IPS DF 4.7 (cell line): ENCODE measurements around the gene GPATCH2L.

Experiments
- DNase-seq: peaks from one replicate; pipeline ENCODE4 v3.0.0-alpha.2; 2013; ENCODE audit warnings: low spot score; ENCODE audit errors: extremely low read depth

The GPATCH2L gene

DNA sequence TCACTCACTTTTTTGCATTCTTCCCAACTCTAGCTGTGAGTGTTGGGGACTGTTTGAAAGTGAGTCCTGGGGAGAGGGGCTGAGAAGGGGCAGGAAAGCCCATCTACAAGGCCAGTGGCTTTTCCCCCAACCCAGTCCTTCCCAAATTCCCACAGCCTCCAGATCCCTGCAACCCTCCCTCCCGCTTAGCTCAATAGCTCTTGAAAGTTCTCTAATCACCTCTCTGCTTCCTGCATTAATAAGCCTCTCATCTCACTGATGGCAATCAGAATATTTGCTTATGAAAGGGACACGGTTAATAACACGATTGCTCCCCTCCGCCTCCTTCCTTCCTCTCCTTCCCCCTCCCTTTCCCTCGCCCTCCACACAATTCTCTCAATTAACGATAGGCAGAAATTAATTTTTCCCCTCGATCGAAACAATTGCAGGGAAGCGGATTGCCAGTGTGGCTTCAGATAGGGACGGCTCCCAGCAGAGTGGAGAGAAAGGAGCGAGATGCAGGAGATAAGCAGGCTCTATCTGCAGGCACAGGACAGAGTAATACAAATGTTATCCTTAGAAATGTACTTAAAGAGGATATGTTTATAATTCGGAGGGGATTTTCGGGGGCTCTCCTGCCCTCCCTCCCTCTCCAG, 15.1 kb upstream of the GPATCH2L start:
- no peak for DNase-seq

DNA sequence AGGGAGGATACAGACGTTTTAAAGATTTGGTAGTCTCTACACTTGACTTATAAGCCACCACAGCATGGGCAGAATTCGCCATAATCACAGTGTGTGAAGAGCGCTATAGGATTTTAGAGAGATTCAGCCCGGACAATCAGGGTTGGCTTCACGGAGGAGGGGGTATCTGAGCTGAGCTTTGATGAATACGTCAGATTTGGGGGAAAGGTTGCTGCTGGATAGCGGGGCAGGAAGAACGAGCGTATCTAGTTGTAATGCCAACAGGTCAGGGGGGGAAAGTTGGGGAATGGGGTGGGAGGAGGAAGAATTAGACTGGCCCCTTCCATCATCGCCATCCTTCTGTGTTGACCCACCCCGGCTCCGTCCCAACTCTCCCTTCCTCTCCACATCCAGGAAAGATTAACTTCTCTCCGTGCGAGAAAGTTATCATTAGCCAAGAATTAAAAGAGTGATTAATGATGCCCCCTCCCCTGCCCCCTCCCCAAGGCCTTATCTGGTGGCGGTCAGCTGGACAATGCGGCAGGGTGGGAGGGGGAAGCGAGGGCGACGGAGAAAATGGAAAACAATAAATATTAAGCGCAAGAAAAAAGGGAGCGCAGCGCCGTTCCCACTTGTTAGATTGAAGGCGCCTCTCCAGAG, 13.5 kb upstream of the GPATCH2L start:
- no peak for DNase-seq

DNA sequence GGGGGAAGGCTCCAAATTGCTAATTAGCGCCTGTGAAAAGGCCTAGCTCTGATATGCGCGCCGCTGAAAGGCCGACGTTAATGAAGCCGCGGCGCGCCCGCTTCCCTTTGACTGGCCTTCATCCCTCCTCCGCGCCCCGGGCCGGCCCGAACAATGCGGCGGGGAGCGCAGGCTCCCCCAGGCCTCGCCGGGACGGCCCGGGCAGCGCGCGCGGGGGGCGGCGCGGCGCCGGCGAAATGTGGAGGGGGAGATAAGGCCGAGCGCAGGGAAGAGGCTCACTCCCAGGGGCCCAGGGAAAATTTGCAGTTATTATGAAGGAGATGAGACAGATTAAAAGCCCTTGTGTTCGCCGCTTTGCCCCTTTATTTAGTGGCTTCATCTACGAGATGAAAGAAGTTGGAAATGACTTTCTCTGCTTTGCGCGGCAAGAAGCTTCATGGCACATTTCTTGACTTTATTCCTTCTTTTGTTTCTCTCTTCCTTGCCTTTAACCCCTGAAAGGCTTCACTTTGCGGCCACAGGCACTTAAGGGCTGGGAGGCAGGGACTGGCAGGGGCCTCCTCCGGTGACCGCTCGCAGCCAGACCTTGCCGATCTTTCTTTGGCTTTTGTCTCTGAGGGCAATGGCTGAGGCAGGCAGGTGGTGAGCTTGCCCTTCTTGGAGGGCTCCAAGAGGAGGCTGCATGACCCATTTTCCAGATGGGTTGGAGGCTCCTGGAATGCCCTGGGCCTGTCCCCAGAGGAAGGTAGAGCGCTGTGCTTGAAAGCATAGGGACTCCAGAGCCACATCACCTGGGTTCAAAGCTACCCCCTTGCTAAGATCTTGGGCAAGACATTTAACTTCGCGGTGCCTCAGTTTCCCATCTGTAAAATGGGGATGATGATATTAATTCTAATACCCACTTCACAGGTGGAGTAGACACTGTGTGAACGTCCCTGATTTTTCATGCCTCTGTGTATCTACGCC, 12.7 kb upstream of the GPATCH2L start:
- DNase-seq = no peak

DNA sequence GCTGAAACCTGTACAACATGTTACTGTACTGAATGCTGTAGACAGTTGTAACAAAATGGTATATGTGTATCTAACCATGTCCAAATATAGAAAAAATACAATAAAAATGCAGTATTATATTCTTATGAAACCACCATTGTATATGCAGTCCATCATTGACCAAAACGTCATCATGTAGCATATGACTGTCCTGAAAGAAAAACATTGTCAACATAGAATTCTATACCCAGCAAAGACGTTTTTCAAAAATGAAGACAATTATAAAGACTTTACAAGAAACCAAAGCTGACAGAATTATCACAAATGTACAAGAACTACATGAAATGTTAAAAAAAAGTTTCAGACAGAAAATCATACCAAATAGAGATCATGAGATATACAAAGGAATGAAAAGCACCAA, 8.1 kb upstream of the GPATCH2L start:
- DNase-seq = no peak

DNA sequence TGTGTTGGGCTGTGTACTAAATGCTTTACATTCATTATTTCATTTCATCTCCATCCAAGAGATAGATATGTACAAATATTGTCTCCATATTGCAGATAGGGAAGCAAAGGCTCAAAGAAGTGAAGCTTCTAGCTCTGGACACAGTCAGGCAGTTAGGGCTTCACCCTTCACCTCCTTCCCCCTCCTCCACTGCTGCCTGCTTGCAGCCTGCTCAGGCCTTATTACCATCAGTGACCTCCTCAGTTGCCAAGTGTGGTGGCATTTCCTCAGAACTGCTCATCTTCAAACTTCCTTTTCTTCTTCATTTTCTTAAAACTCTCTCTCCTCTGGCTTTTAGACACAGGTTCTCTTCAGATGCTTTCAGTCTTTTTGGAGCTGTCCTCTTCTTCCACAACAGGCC, 4.7 kb upstream of the GPATCH2L start:
- no peak for DNase-seq

DNA sequence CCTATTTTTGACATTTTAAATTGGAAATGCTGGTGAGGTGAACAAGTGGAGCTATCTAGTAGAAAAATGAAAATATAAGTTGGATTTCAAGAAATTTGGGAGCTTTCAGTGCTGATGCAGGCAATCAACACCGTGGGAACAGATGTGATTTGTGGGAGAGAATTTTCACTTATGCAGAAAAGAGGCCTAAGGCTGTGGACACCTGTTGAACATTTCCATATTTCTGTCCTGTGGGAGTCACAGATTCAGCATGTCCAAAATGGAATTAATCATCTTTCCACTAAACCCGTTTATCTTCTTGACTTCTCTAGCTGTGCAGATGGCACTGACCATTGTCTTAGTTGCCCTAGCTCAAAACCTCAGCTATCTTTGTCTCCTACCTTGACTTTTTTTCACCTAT, 2.5 kb upstream of the GPATCH2L start:
- no peak for DNase-seq

DNA sequence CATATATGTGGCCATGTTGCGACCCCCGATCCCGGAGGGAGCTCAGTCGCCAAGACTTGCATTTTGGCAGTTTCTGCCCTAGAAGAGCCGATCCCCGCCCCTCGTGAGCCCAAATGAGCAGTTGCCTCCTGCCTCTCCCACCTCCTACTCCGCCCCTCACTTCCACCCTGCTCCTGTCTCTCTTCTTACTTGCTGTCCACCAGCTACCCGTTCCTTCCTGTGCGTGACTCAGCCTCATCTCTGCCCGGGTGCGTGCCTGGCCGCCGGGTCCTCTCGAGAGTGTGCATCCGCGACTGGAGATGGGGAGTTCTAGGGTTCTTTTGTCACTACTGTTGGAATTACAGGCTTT, 585 bp downstream of the GPATCH2L start:
- no peak for DNase-seq

DNA sequence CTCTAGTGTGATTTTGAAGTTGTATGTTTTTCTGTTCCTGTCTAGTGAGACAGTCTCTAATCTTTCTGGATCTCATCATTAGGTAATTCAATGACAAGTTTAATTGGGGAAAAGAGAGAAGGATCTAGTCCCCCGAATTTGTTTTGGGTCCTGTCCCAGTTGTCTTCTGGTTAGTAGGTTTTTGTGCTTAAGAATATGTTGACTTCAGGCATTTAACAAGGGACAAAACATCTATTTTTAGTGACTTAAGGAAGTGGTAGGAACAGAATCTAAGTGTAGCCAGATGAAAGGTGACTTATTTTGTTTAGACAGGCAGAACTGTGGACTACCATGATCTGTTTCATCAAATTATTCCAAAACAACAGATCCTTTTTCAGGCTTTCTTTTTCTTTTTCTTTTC, 2.2 kb downstream of the GPATCH2L start:
- no peak for DNase-seq

DNA sequence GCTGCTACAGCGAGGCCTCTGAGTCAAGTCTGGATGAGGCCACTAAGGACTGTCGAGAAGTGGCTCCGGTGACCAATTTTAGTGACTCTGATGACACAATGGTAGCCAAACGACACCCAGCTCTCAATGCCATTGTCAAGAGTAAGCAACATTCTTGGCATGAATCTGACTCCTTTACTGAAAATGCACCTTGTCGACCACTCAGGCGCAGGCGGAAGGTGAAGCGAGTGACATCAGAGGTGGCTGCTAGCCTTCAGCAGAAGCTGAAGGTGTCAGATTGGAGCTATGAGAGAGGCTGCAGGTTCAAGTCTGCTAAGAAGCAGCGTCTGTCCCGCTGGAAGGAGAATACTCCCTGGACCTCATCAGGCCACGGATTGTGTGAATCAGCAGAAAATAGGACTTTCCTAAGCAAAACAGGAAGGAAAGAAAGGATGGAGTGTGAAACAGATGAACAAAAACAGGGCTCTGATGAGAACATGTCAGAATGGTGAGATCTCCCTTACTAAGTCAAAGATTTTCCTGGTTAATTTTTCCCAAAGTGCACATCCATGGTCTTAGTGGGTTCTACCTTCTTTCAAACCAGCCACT, 2.9 kb downstream of the GPATCH2L start:
- no peak for DNase-seq

DNA sequence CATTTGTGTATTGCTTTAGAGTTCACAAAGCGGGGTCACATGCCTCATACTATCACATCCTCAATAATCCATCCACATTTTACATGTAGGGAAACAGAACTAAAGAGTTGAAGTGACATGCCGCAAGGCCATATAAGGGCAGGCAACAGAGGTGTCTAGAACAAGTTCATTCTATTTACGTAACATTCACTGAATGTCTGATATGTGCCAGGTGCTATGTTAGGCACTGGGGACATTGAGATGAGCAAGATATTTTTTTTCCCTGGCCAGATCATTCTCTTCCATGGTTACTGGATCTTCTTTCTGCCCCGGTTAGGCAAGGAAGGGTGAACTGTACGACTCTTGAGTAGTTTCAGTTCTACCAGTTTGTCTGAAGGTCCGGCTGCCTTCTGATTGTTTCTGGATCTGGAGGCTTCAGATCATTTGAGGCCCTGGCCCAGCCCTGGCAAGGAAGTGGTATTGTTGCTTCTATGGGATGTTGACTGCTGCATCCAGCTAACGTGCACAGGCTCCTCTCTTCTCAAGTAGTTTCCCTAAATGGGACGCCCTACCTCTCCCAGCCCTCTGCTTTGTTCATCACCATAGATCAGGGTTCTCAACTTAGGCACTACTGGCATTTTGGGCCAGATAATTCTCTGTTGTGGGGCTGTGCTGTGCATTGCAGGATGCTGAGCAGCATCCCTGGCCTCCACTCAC, 12.1 kb downstream of the GPATCH2L start:
- DNase-seq = no peak

DNA sequence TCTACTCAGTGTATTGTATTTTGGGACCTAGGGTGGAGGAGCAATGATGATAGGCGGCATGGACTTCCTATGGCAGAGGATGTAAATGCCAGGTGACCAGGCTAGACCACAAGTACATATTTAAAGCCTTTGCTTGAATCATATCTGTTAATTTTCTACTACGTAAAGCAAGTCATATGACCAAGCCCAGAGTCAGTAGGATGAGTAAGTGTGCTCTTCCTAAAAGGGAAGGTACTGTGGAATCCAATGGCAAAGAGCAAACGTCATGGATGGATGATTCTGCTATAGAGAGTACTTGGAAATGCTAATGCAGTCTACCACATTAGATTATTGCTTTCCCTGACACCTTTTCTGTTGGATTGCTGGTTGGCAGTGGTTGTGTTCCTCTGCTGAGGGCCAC, 16.8 kb downstream of the GPATCH2L start:
- no peak for DNase-seq

DNA sequence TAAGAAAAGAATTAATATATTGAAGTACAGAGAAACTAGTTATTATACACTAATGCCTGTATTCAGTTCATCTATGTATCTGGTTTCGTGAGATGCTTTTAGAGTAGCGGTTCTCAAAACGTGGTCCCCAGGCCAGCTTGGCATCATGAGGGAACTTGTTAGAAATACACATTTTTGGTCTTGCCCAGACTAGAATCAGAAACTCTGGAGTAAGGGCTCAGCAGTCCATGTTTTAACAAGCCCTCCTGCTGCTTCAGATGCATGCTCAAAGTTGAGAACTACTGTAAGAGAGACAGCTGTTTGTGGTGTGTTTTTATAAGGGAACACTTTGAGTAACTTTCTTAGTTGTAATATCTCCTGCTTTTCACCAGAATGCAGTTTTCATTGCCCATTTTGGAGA, 18.1 kb downstream of the GPATCH2L start:
- no peak for DNase-seq

DNA sequence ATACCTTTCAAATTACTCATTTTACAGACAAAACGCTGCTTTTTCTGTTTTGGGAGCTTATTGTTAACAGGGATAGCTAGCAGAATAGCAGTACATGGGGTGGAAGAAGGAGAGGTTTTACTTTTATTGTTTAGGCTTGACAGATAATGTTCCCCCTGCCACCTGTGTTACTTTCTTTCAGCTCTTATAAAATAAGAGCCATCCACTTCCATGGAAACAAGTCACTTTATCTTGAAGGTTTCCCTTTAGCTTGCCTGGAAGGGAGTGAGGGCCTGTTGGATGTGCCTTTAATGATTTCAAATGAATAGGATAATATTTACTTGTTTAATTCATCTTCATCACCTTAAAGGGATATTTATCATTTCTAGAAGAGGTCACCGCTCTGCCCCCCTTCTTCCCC, 23.3 kb downstream of the GPATCH2L start:
- no peak for DNase-seq

DNA sequence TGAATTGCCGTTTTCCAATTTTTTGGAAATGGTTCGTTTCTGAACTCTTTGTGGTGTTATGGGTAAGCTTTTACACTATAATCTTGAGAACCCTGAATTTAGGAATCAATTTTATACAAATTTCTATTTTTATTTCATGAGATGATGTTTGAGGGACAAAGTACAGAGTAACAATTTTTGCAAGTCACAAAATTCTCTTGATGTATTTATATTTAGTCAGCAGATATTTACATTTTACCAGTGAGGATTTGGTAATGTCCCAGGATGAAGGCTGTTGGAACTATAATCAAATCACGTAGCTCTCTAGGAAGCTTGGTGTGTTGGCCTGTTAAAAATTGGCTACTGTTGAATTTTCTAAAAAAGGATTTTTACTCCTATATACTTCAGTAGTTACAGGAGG, 24.2 kb downstream of the GPATCH2L start:
- DNase-seq = no peak

DNA sequence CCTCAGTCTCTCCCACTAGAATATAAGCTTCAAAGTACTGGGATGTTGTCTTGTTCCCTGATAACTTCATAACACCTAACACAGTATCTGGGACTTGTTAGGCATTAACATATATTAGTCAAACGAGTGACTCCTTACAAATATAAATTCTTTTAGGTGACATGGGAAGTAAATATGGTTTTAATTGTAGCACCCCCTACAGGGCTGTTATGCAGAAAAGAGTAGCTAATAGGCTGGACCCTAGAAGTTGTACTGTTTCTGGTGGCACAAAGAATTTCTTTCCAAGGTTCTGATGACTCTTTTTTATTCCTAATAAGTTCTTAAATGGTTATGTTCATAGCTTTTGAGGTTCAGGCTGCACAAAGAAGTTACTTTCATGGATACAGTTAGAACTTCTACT, 29.8 kb downstream of the GPATCH2L start:
- no peak for DNase-seq

DNA sequence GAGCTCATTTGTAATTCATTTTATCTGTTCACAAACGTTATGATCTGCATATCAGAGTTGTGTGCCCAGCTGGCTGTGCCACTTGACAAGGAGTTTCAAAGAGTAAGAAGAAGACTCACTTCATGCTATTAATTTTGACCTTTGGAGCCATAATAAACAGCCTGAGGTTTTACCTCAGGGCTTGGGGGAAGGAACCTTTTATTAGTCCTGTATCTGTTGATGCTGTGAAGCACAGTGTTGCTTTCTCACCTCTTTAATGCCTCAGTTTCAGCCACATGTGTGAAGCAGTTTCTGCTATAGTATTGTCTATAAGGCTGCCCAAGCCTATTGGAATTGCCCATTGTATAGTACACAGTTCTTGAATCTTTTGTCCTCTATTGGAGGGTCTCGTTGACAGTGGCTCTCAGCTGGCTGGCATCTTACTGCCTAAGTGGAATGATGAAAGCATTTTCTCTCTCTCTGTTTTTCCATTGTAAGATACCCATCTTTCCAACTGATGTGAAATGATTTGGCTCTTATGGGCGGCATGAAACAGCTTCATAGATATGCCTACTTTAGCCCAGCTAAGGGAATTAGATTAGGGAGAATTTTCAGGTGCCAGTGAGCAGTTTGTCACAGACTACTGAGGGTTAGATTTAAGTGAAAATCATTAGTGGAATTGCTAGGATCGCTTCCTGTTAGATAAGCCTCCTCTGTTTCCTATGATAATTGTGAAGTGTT, 34.7 kb downstream of the GPATCH2L start:
- DNase-seq = no peak

DNA sequence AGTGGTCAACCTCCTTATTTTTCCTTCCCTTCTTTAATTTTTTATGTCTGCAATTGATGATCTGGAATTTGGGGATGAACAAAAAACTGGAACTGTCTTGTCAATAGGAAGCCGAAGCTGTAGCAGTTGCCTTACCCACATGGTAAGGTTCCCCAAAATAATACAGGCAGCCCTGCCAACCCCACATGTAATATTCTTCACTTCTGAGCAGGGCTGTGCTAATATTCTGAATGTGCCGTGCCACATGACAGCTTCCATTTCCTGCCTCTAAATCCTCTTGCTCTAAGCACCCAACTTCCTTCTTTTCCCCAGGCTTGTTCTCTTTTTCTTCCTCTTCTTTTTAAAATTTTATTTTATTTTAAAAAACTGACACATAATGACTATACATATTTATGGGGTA, 39.6 kb downstream of the GPATCH2L start:
- DNase-seq = no peak

DNA sequence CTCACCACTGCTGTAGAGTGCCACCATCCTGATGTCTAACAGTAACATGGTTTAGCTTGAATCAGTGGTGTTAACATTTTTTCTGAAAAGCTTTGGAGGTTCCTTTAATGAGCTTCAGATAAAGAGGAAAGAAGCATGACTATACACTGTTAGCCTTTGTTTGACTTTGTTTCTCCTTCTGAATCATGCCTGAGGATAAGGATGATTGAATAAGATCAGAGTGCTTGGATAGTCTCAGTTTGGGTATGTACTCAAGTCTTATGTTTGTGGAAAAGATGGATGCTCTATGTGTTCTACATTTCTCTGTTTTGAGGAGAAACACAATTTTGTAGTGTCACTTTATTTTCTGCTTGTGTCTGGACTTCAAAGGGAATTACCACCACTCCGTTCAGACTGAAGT, 42.0 kb downstream of the GPATCH2L start:
- no peak for DNase-seq

DNA sequence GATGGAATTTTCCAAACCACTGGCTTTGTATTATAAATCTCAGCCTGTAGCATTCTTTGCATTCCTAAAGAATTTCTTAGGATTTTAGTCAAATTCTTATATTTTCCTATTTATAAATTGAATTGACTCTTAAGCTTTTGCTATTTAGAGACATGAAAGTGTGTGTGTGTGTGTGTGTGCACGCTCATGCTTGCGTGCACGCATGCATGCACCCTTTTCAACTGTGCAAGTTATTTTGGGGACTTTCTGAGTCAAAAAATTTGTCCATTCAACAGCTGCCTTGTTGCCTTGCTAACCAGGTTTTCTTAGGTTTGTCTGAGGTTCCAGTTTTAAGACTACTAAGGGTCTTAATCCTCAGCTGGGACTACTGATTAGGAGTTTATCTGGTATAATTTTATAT, 42.6 kb downstream of the GPATCH2L start:
- DNase-seq = no peak

DNA sequence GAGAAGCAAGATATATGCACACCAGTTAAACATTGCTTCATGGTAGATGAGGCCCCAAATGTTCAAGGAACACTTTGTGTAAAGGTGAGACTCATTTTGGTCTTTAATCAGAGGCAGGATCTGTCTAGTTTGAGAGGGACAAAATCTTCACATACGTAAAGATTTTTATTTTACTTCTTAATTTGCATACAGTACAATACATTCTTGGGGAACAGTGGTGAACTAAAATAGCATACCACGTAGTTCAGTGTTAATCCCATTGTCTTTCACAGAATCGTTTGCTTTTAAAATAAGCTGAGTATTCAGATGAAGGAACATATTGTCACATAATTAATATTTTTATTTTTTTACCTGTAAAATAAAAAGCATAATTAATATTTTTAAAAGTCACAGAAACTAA, 43.3 kb downstream of the GPATCH2L start:
- DNase-seq = no peak
